Smooth muscle cell (in vitro differentiated cells): ENCODE results near the gene LAMTOR2. TPM values are rescaled to one million over a fixed set of nuclear protein-coding genes. Genes with fewer than 3 reads are reported as not detected.
A peak's percentile ranks its signal among the peaks of the same experiment; 100 is the strongest.

Experiments
- DNase-seq: peaks from one replicate; lab custom pipeline; 2025; ENCODE audit not compliant: unreplicated experiment; lab: John Stamatoyannopoulos, UW
- H2AFZ ChIP-seq: fragments of 200-600 bp; sonication (generic); 2 replicates; pipeline ENCODE4 v1.6.0; 2016; ENCODE audit warnings: antibody characterized with exemption, low read depth, mild to moderate bottlenecking
- H3F3A ChIP-seq: fragments of 200-600 bp; sonication (generic); 2 replicates; pipeline ENCODE4 v1.6.0; 2017; ENCODE audit warnings: antibody characterized with exemption, low read depth
- H3K27ac ChIP-seq: fragments of 200-600 bp; sonication (generic); 2 replicates; pipeline ENCODE4 v1.5.1; 2016; ENCODE audit warnings: low read depth, mild to moderate bottlenecking
- H3K27me3 ChIP-seq: fragments of 200-600 bp; sonication (generic); 2 replicates; pipeline ENCODE4 v1.6.1; 2016; ENCODE audit warnings: low read depth, mild to moderate bottlenecking
- H3K36me3 ChIP-seq: fragments of 200-600 bp; sonication (generic); 2 replicates; pipeline ENCODE4 v1.5.1; 2016; ENCODE audit warnings: low read depth
- H3K4me1 ChIP-seq: fragments of 200-600 bp; sonication (generic); 2 replicates; pipeline ENCODE4 v1.5.1; 2016; ENCODE audit warnings: low read depth
- H3K4me2 ChIP-seq: fragments of 200-600 bp; sonication (generic); 2 replicates; pipeline ENCODE4 v1.6.0; 2016; ENCODE audit warnings: mild to moderate bottlenecking
- H3K4me3 ChIP-seq: fragments of 200-600 bp; sonication (generic); 2 replicates; pipeline ENCODE4 v1.5.1; 2016; ENCODE audit warnings: mild to moderate bottlenecking
- H3K79me2 ChIP-seq: fragments of 200-600 bp; sonication (generic); 2 replicates; pipeline ENCODE4 v1.6.0; 2016; ENCODE audit warnings: low read depth, mild to moderate bottlenecking
- H3K9ac ChIP-seq: fragments of 200-600 bp; sonication (generic); 2 replicates; pipeline ENCODE4 v1.6.0; 2016; ENCODE audit warnings: low read depth
- H3K9me3 ChIP-seq: fragments of 200-600 bp; sonication (generic); replicated peaks from 2 replicates; pipeline ENCODE4 v1.5.1; 2016; ENCODE audit warnings: low read depth
- H4K20me1 ChIP-seq: fragments of 200-600 bp; sonication (generic); 2 replicates; pipeline ENCODE4 v1.6.0; 2016; ENCODE audit warnings: low read depth
- CTCF ChIP-seq: fragments of 200-600 bp; sonication (generic); IDR thresholded peaks from 2 replicates; pipeline ENCODE4 v1.5.1; 2017; ENCODE audit warnings: borderline replicate concordance, mild to moderate bottlenecking, antibody characterized with exemption; ENCODE audit not compliant: insufficient read depth, poor library complexity, severe bottlenecking
- WGBS: methylation state at CpG from one replicate; pipeline ENCODE4 v1.1.7; 2016; ENCODE audit warnings: low lambda C conversion rate; 5-methylcytosine and 5-hydroxymethylcytosine counted together
- polyA plus RNA-seq: library from polyadenylated mRNA; unstranded; fragments of >200 nt; fragmentation: Nextera tagmentation; extraction: Ambion mirVana; gene quantifications from 2 replicates; pipeline ENCODE4 v1.2.1, GENCODE V29; 2016
- total RNA-seq: library from RNA; depleted of rRNA; stranded (reverse); fragments of >200 nt; gene quantifications from 2 replicates; pipeline ENCODE4 v1.2.3, GENCODE V29; 2014

LAMTOR2 gene
- total and polyA plus RNA-seq, 2 experiments from 2014 or later = 55.1 to 146 TPM

GRCh38 chr1:156051011-156051725 lies 3.4 kb upstream of the LAMTOR2 start:
- WGBS = 94% methylated on average over 5 of the region's 7 CpGs
- Histone ChIP-seq H3K9me3 (no peaks in the 10 kb centered on the region), H3F3A (peaks cover 10% of the 10 kb centered on the region), H2AFZ (no peak overlapping the region), H3K4me1 (peaks cover 8% of the 10 kb centered on the region), H3K4me2 (no peak overlapping the region), H3K79me2 (peaks cover 29% of the 10 kb centered on the region), H3K9ac (no peak overlapping the region), H4K20me1 (peaks cover 6% of the 10 kb centered on the region), H3K27me3 (no peaks in the 10 kb centered on the region), H3K27ac (no peak overlapping the region), H3K36me3 (no peaks in the 10 kb centered on the region), H3K4me3 (no peak overlapping the region)
- TF ChIP-seq CTCF = no peak
- DNase-seq = no peak

- H3K4me3 ChIP-seq = peak overlapping the region; percentile 78
- peaks cover 8% of the 10 kb centered on the region for H3K4me1 ChIP-seq
- peaks cover 6% of the 10 kb centered on the region for H4K20me1 ChIP-seq
- WGBS = under 1% methylated on average over 16 of the region's 63 CpGs
- peak; percentile 74 for DNase-seq
- peak overlapping the region; percentile 61 for H3K27ac ChIP-seq
- H2AFZ ChIP-seq = peak overlapping the region; percentile 75
- peaks cover 29% of the 10 kb centered on the region for H3K79me2 ChIP-seq
- no peaks in the 10 kb centered on the region for H3K9me3 ChIP-seq
- peaks cover 10% of the 10 kb centered on the region for H3F3A ChIP-seq
- TF ChIP-seq CTCF = peak; percentile 15
- H3K4me2 ChIP-seq = peak overlapping the region; percentile 94
- peak overlapping the region; percentile 45 for H3K9ac ChIP-seq
- no peaks in the 10 kb centered on the region for H3K36me3 ChIP-seq
- no peaks in the 10 kb centered on the region for H3K27me3 ChIP-seq
Observed at GRCh38 chr1:156052862-156053767, 1.5 kb upstream of the LAMTOR2 start.

DNA sequence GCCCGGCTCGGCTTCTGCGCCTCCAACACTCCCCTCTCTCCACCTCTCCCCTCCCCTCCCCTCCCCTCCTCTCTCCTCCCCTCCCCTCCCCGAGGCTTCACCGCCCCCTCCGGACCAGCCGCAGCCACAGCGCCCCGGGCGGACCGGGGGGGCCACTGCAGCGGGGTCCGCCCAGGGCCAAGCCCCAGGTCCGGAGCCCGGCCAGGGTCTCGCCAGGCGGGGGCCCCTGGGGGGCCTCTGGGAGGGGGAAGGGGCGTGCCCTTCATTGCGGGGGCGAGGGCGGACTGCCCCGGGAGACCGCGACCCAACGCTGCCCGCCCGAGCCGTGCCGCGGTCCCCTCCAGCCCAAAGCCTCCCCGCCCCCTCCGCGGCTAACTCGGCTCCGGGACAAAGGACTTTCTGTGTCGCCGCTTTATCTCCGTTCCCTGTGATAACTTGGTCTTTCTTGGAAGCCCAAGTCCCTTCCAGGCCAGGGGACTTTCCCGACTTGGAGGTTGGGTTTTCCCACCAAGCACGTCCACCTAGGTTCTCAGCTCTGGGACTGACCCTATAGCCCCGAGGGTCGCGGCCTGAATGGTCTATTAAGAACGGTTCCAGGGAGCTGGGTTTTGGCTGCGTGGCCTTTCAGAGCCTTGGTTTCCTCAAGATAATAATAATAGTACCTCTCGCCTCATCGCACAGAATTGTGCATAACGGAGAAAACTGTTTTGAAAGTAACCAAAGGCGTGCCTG lies 648 bp upstream of the LAMTOR2 start, which contains the start of gene UBQLN4:
TSS of gene UBQLN4 (minus strand) at position 31 of the 732 bp plus-strand sequence. CDS start 97 bp downstream, outside the sequence.
- H3K27me3 ChIP-seq = no peaks in the 10 kb centered on the region
- H3K79me2 ChIP-seq = peaks cover 29% of the 10 kb centered on the region
- H3K4me3 ChIP-seq = peak within 1 kb of the TSS; percentile 78
- H3K4me2 ChIP-seq = peak within 1 kb of the TSS; percentile 94
- peak within 1 kb of the TSS; percentile 95 for H3K27ac ChIP-seq
- WGBS = under 1% methylated on average over 14 of the region's 49 CpGs
- peak; percentile 78 for DNase-seq
- H3K9ac ChIP-seq = peak within 1 kb of the TSS; percentile 86
- H3F3A ChIP-seq = peaks cover 10% of the 10 kb centered on the region
- no peaks in the 10 kb centered on the region for H3K9me3 ChIP-seq
- no peaks in the 10 kb centered on the region for H3K36me3 ChIP-seq
- H3K4me1 ChIP-seq = peaks cover 8% of the 10 kb centered on the region
- H2AFZ ChIP-seq = peak within 1 kb of the TSS; percentile 79
- peaks cover 6% of the 10 kb centered on the region for H4K20me1 ChIP-seq
- peak; percentile 59 for TF ChIP-seq CTCF
